Activated naive CD8-positive, alpha-beta T cell treated with anti-CD3 and anti-CD28 coated beads, Interleukin-2, amount 50 U/mL, for 24 hours (primary cell): ENCODE results near the gene EXOC4.
"Not testable (repeated sequence)": the region's sequence is repeated elsewhere in the genome, so short reads cannot be mapped to it uniquely, and the experiment has no call there.

ENCODE experiments used
- ATAC-seq: fragments of 150-1000 bp; cut with Tn5 transposase; one replicate; pipeline ENCODE4 v1.10.0; 2021
- DNase-seq: peaks from one replicate; pipeline ENCODE4 v3.0.0; 2021
- H3K27ac Mint-ChIP-seq: one replicate; pipeline ENCODE4 v1.8.0; 2021; ENCODE audit warnings: mild to moderate bottlenecking, mixed read lengths
- H3K27me3 Mint-ChIP-seq: one replicate; pipeline ENCODE4 v1.8.0; 2021; ENCODE audit warnings: mixed read lengths
- H3K36me3 Mint-ChIP-seq: one replicate; pipeline ENCODE4 v1.8.0; 2021; ENCODE audit warnings: low read depth, mixed read lengths
- H3K4me1 Mint-ChIP-seq: one replicate; pipeline ENCODE4 v1.8.0; 2021; ENCODE audit warnings: mixed read lengths
- H3K4me3 Mint-ChIP-seq: one replicate; pipeline ENCODE4 v1.8.0; 2021; ENCODE audit warnings: mild to moderate bottlenecking, moderate library complexity, mixed read lengths
- H3K9me3 Mint-ChIP-seq: one replicate; pipeline ENCODE4 v1.8.0; 2021; ENCODE audit warnings: mixed read lengths

EXOC4 gene

GRCh38 chr7:134075799-134076198 is 822.9 kb downstream of the EXOC4 start:
- H3K4me3 Mint-ChIP-seq: no peak overlapping the region
- DNase-seq (no peak), ATAC-seq (no peak)
- no peak overlapping the region for H3K27ac Mint-ChIP-seq
- H3K36me3 Mint-ChIP-seq: peaks cover 24% of the 10 kb centered on the region
- H3K9me3 Mint-ChIP-seq: peaks cover 19% of the 10 kb centered on the region
- H3K27me3 Mint-ChIP-seq: no peaks in the 10 kb centered on the region
- H3K4me1 Mint-ChIP-seq: no peaks in the 10 kb centered on the region

GRCh38 chr7:134077560-134077959 is 824.7 kb downstream of the EXOC4 start:
- not testable (repeated sequence) for H3K4me1 Mint-ChIP-seq, H3K27me3 Mint-ChIP-seq, H3K4me3 Mint-ChIP-seq, H3K27ac Mint-ChIP-seq, DNase-seq, ATAC-seq
- H3K9me3 Mint-ChIP-seq: peaks cover 23% of the 10 kb centered on the region
- peaks cover 24% of the 10 kb centered on the region for H3K36me3 Mint-ChIP-seq

- H3K27ac Mint-ChIP-seq: no peak overlapping the region
- no peak overlapping the region for H3K4me3 Mint-ChIP-seq
- no peaks in the 10 kb centered on the region for H3K4me1 Mint-ChIP-seq
- H3K36me3 Mint-ChIP-seq: peaks cover 21% of the 10 kb centered on the region
- no peak for DNase-seq
- ATAC-seq: no peak
- no peaks in the 10 kb centered on the region for H3K27me3 Mint-ChIP-seq
- peaks cover 23% of the 10 kb centered on the region for H3K9me3 Mint-ChIP-seq
Measured at GRCh38 chr7:134078991-134079390, 826.1 kb downstream of the EXOC4 start.

- DNase-seq (no peak), ATAC-seq (no peak)
- no peak overlapping the region for H3K4me3 Mint-ChIP-seq
- no peak overlapping the region for H3K27ac Mint-ChIP-seq
- no peaks in the 10 kb centered on the region for H3K4me1 Mint-ChIP-seq
- H3K36me3 Mint-ChIP-seq: peaks cover 4% of the 10 kb centered on the region
- H3K27me3 Mint-ChIP-seq: no peaks in the 10 kb centered on the region
- peaks cover 9% of the 10 kb centered on the region for H3K9me3 Mint-ChIP-seq
Measured at GRCh38 chr7:134081695-134082094, 828.8 kb downstream of the EXOC4 start.

- Mint-ChIP-seq H3K4me1 (no peaks in the 10 kb centered on the region), H3K36me3 (peaks cover 2% of the 10 kb centered on the region), H3K4me3 (no peak overlapping the region), H3K27me3 (no peaks in the 10 kb centered on the region), H3K9me3 (peaks cover 19% of the 10 kb centered on the region), H3K27ac (no peak overlapping the region)
- DNase-seq (no peak), ATAC-seq (no peak)
Measured at GRCh38 chr7:134083766-134084487, 831.0 kb downstream of the EXOC4 start.

- no peak for ATAC-seq
- no peaks in the 10 kb centered on the region for H3K4me1 Mint-ChIP-seq
- H3K27me3 Mint-ChIP-seq: no peaks in the 10 kb centered on the region
- no peak overlapping the region for H3K4me3 Mint-ChIP-seq
- H3K9me3 Mint-ChIP-seq: peaks cover 26% of the 10 kb centered on the region
- no peak for DNase-seq
- H3K36me3 Mint-ChIP-seq: peaks cover 7% of the 10 kb centered on the region
- no peak overlapping the region for H3K27ac Mint-ChIP-seq
Measured at GRCh38 chr7:134084488-134085144, 831.7 kb downstream of the EXOC4 start.

GRCh38 chr7:134085311-134085710 is 832.4 kb downstream of the EXOC4 start:
- Mint-ChIP-seq H3K4me3 (no peak overlapping the region), H3K36me3 (peaks cover 7% of the 10 kb centered on the region), H3K4me1 (no peaks in the 10 kb centered on the region), H3K27me3 (no peaks in the 10 kb centered on the region), H3K27ac (no peak overlapping the region), H3K9me3 (peaks cover 32% of the 10 kb centered on the region)
- ATAC-seq: no peak
- DNase-seq: no peak

- no peak overlapping the region for H3K27ac Mint-ChIP-seq
Measured at GRCh38 chr7:134086998-134087735, 834.3 kb downstream of the EXOC4 start.

GRCh38 chr7:134088199-134088598 is 835.3 kb downstream of the EXOC4 start:
- ATAC-seq (no peak), DNase-seq (no peak)
- no peaks in the 10 kb centered on the region for H3K4me1 Mint-ChIP-seq
- H3K27ac Mint-ChIP-seq: no peak overlapping the region
- H3K9me3 Mint-ChIP-seq: peaks cover 39% of the 10 kb centered on the region
- H3K4me3 Mint-ChIP-seq: no peak overlapping the region
- peaks cover 6% of the 10 kb centered on the region for H3K36me3 Mint-ChIP-seq
- H3K27me3 Mint-ChIP-seq: no peaks in the 10 kb centered on the region

More at GRCh38 chr7:134086998-134087735, 834.3 kb downstream of the EXOC4 start:
- ATAC-seq: no peak
- DNase-seq: no peak
- Mint-ChIP-seq H3K4me3 (no peak overlapping the region), H3K9me3 (peaks cover 32% of the 10 kb centered on the region), H3K36me3 (peaks cover 6% of the 10 kb centered on the region), H3K27me3 (no peaks in the 10 kb centered on the region), H3K4me1 (no peaks in the 10 kb centered on the region)

GRCh38 chr7:134089446-134089845 is 836.6 kb downstream of the EXOC4 start:
- DNase-seq: no peak
- no peak overlapping the region for H3K4me3 Mint-ChIP-seq
- H3K27me3 Mint-ChIP-seq: no peaks in the 10 kb centered on the region
- peaks cover 47% of the 10 kb centered on the region for H3K9me3 Mint-ChIP-seq
- no peaks in the 10 kb centered on the region for H3K4me1 Mint-ChIP-seq
- ATAC-seq: no peak
- H3K36me3 Mint-ChIP-seq: peaks cover 6% of the 10 kb centered on the region
- H3K27ac Mint-ChIP-seq: no peak overlapping the region

GRCh38 chr7:134098072-134098471 is 845.2 kb downstream of the EXOC4 start:
- Mint-ChIP-seq H3K27ac (no peak overlapping the region), H3K4me1 (no peaks in the 10 kb centered on the region), H3K4me3 (no peak overlapping the region), H3K36me3 (no peaks in the 10 kb centered on the region), H3K27me3 (no peaks in the 10 kb centered on the region), H3K9me3 (peaks cover 32% of the 10 kb centered on the region)
- DNase-seq (no peak), ATAC-seq (no peak)

GRCh38 chr7:134101716-134102115 is 848.8 kb downstream of the EXOC4 start:
- Mint-ChIP-seq H3K4me3 (no peak overlapping the region), H3K36me3 (no peaks in the 10 kb centered on the region), H3K9me3 (peaks cover 4% of the 10 kb centered on the region), H3K27ac (no peak overlapping the region), H3K27me3 (no peaks in the 10 kb centered on the region), H3K4me1 (no peaks in the 10 kb centered on the region)
- ATAC-seq: no peak
- no peak for DNase-seq

- no peak overlapping the region for H3K27ac Mint-ChIP-seq
- H3K27me3 Mint-ChIP-seq: no peaks in the 10 kb centered on the region
- no peaks in the 10 kb centered on the region for H3K36me3 Mint-ChIP-seq
- no peak overlapping the region for H3K4me3 Mint-ChIP-seq
- no peak for DNase-seq
- H3K4me1 Mint-ChIP-seq: no peaks in the 10 kb centered on the region
- H3K9me3 Mint-ChIP-seq: no peaks in the 10 kb centered on the region
- no peak for ATAC-seq
Measured at GRCh38 chr7:134104166-134104565, 851.3 kb downstream of the EXOC4 start.

GRCh38 chr7:134105841-134106240 is 853.0 kb downstream of the EXOC4 start:
- H3K4me1 Mint-ChIP-seq: no peaks in the 10 kb centered on the region
- H3K36me3 Mint-ChIP-seq: no peaks in the 10 kb centered on the region
- H3K9me3 Mint-ChIP-seq: no peaks in the 10 kb centered on the region
- no peak overlapping the region for H3K27ac Mint-ChIP-seq
- ATAC-seq (no peak), DNase-seq (no peak)
- no peaks in the 10 kb centered on the region for H3K27me3 Mint-ChIP-seq
- no peak overlapping the region for H3K4me3 Mint-ChIP-seq

- ATAC-seq (no peak), DNase-seq (no peak)
- Mint-ChIP-seq H3K27ac (no peak overlapping the region), H3K4me3 (no peak overlapping the region), H3K9me3 (no peaks in the 10 kb centered on the region), H3K4me1 (no peaks in the 10 kb centered on the region), H3K27me3 (no peaks in the 10 kb centered on the region), H3K36me3 (no peaks in the 10 kb centered on the region)
Measured at GRCh38 chr7:134108802-134109201, 855.9 kb downstream of the EXOC4 start.
